DLD1 (cell line): ENCODE measurements around the gene PHF21A.
"Not testable (repeated sequence)": the region's sequence is repeated elsewhere in the genome, so short reads cannot be mapped to it uniquely, and the experiment has no call there.

Experiments
- in situ Hi-C: cut with HindIII; loops from 2 replicates; pipeline ENCODE4 v1.10.0; 2017; ENCODE audit warnings: low sequenced_read_pairs

Gene PHF21A

DNA sequence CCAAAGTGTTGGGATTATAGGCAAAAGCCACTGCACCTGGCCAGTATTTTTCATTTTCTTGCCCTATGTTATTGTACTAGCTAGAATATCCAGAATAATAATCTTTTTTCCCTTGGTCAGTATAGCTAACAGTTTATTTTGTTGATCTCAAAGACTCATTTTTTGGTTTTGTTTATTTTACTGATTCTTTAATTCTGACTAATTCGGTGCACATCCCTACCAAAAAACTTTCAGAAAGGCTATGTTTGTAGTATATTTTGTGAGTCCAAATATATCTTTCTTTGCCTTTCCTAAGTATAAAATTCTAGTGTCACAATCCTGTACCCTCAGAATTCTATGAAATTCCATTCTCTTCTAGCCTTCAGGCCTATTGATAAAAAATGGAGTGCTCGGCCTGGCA, 84.3 kb downstream of the PHF21A start:
- in situ Hi-C loops = no loop called here

DNA sequence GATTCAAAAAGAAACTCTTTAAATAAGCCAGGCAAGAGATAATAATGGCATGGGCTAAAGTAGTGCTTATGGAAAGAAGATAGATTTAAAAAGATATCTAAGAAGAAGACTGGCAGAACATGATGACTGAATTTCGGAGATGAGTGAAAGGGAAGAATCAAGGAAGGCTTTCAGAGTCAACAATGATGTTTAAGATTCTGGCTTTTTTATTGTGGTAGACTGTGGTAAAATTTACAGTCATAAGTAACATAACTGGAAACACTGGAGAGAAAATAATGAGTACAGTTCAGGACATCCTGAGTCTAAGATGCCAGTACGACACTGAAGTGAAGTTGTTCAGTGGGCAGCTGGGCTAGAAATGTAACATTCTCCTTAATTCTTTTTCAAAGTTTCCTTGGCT, 85.2 kb downstream of the PHF21A start:
- in situ Hi-C loops = no loop called here

DNA sequence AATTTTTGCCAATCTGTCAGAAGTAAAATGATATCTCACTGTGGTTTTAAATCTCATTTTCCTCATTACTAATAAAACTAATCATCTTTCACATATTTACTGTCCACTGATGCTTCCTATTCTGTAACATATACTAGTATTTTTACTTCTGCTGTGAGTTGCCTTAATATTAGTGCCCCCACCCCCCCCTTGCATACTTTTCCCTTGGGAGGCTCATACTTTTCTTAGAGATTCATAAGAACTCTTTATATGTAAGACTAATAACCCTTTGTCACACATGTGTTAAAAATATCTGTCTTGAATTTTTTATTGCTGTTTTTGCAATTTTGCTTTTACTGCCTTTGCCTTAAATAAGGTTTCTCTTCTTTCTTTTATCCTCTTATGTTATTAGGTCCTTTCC, 87.2 kb downstream of the PHF21A start:
- in situ Hi-C loops = no loop called here

DNA sequence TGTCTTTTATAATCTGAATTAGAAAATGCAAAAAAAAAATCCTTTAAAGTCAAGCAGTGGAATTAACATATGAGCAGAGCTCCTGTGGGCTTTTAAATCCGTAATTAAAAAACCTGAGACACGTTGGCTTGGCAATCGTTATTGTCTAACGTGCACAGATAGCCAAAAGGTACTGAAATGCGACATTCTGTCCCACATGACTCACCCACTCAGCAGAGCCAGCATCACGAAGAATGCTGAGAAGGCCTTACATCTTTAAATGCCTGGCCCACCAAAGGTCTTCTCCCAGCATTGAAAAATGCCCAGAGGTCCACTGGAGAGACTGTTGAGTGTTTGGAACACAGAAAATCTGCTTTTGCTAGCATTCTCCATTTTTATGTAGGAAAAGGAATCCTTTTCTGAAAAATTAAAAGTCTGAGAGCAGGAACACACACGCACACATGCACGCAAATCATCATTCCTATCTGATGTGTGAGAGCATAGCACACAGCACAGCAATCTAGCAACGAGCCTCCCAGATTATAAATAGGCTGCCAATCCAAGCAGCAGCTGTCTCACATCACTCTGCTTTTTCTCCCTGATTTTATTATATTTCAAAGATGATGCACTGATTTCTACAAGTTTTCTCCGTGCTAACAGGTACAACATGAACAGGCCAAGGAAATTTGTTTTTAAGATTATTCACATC, 94.5 kb downstream of the PHF21A start:
- in situ Hi-C loops = no loop called here

DNA sequence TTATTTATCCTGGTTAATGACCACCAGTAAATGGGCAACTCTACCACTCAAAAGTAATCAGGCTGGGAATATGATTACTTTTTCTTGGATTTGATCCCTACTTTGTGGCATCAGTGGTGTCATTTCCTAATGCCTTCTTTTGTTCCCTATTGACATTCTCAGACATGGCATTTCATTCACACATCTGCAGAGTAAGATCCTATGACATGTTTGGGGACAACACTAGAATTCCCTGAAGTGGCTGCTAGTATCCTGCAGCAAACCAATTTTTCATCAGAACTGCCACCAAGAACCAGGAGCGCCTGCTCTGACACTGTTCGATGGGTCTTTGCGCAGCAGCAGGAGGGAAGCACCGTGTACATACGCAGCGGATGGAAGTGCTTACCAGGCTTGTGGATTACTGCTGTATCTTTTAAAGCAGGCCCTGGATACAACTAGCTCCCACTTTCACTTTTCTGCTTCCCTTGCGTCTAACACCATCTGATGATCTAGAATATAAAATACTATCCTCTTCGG, 101.1 kb downstream of the PHF21A start:
- in situ Hi-C loops = no loop called here

DNA sequence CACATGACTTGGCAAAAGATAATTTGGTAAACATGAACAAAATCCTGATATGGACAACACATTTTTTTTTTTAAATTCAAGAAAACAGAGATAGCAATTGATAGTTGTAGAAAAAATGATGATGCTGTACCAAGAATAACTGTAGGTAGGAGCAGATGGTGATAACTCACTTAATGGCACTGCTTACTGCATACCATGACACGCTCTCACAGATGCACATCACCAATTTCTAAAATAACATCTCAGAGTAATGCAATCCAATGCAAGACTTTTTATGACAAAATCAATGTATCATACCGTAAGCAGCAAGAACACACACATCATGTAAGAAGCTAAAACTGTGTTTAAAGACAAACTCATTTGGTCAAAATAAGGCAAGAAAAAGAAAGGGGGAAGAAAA, 102.6 kb downstream of the PHF21A start:
- in situ Hi-C loops = no loop called here

DNA sequence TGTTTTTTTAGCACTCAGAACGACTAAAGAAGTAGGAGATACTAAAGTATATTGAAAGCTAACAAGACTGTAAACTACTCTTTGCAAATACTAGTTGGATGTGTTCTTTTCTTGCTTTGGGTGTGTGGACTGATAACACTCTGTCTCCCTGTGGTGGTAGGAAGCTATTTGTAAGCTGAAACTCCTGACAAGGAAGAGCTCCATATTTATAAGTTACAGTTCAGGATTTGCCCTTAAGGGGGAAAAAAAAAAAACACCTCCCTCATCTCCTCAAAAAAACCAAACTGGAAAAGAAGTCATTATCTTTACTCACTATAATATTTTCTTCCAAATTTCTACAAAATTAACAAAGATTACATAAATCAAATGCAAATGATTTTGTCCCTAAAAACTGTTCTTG, 103.9 kb downstream of the PHF21A start:
- in situ Hi-C loops = no loop called here

DNA sequence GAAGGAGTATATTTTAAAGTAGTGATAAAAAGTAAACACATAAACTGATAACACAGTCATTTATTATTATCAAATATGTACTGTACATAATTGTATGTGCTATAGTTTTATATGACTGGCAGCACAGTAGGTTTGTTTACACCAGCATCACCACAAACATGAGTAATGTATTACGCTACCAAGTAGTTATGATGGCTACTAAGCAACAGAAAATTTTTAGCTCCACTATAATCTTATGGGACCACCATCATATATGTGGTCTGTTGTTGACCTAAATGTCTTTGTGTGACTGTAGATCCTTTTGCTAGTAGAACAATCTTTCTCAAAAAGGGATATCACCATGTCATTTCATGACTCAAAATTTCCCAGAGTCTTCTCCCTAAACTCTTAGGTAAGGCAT, 105.3 kb downstream of the PHF21A start:
- in situ Hi-C loops = no loop called here

DNA sequence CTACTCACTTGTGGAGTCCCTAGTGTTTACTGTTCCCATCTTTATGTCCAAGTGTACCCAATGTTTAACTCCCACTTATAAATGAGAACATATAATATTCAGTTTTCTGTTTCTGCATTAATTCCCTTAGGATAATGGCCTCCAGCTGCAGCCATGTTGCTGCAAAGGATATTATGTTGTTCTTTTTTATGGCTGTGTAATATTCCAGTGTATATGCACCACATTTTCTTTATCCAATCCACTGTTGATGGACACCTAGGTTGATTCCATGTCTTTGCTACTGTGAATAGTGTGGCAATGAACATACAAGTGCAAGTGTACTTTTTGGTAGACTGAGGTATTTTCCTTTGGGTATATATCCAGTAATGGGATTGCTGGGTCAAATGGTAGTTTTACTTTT, 107.1 kb downstream of the PHF21A start:
- in situ Hi-C loops = not testable (repeated sequence)

DNA sequence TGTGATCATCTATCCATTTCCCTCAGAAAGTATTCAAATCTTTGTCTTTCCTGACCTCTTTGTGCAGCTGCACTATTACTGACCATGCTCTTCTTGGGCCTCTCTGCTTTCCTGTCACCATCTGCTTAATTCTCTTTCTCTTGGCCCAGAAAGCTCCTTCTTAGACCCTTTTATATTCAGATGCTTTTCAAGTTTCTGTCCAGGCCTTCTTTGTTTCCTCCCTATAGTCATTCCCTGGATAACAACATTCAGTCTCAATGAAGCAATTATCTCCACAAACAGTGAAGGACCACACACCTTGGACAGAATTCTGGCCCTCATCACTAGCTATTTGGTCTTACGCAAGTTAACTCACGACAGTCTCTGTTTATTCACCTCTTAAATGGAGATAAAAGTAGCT, 109.1 kb downstream of the PHF21A start:
- in situ Hi-C loops = no loop called here

DNA sequence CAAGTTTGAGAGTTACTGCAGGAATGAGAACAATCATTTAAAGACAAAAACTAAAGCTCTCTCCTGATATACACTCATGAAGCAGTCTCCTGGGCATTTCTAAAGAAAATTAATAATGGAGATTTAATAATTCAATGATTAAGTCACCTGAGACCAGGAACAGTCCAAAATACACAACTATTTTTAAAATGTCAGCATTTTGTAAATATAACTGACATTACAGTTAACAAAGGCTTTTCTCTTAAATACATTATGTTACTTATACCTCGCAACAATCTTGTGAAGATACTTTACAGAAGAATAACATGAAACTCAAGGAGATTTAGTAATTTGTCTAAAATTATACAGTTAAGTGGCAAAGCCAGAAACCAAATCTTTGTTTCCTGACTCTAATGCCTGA, 111.2 kb downstream of the PHF21A start:
- in situ Hi-C loops = no loop called here

DNA sequence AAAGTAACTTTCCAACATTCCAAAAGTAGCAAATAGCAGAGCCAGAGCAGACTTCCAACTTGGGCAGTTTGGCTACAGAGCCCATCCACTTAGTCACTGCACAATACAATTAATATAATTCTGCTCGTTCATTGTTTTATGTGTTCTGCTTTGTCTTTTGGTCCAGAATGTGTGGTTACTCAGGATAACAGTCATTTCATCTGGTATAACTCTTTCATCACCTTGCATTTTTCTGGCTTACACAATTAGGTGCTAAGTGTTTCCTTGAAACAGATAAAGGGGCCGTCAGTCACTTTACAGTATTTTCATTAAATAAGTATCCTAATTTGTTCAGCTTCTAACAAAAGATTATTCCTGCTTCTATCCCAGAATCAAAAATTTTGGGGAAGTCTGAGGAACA, 111.6 kb downstream of the PHF21A start:
- in situ Hi-C loops = no loop called here

DNA sequence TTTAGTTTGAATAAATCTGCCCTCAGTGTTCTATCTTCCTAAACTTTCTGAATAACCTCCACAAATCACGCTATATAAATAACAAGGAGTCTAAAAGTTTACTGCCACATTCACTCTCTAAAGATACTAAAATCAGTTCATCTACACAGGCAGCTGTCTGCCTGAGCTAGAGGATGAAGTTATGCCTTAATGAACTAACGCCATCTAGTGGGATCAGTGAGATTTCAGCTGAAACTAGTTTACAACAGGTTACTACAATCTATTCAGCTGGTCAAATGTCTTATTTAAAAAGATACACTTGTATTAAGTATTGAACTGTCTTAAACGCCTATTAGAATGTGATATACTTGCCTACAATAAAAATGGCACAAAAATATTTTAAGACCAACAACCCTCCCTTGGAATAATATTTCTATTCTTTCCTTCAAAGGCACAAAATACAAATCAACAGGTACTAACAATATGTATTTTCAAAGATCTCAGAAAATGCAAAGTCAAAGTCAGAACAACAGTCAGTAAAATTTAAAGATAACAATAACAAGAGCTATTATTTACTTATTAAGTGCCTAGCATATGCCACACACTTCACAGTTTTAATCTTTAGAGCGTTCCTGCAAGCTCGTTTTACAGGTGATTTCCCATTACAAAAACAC, 114.7 kb downstream of the PHF21A start:
- in situ Hi-C loops = no loop called here

DNA sequence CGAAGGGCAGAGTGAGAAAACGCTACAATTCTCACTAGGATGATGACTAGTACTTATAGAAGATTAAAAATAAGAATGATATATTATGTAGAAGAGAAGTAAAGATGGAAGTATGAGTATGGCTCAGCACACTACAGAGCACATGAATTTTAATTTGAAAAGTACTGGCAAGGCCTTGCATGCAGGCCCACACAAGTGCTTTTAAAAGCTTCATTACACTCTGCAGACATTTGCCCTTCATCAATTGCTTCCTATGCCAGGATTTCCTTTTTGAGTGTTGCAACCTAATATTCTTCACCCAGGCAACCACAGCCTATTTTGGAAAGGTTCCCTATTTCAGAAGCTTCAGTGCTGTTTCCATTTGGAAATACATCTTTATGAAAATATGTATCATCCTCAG, 117.7 kb downstream of the PHF21A start:
- in situ Hi-C loops = no loop called here

DNA sequence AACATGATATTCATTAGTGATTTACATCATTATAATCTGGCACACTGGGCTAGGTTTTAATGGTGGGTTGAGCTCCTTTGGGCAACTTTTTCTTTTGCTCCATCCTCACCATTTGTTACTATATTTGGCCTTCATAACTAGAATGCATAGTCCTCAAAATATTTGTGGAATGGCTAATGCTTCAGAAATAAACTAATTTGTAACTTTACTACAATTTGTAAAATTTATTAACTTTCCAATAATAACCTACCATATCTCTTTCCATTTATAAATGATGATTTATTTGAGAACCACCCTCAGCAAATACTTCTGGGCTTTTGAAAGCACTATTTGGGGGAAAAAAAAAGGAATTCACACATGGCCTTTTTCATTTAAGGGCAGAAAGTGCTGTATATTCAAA, 119.1 kb downstream of the PHF21A start:
- in situ Hi-C loops = no loop called here

DNA sequence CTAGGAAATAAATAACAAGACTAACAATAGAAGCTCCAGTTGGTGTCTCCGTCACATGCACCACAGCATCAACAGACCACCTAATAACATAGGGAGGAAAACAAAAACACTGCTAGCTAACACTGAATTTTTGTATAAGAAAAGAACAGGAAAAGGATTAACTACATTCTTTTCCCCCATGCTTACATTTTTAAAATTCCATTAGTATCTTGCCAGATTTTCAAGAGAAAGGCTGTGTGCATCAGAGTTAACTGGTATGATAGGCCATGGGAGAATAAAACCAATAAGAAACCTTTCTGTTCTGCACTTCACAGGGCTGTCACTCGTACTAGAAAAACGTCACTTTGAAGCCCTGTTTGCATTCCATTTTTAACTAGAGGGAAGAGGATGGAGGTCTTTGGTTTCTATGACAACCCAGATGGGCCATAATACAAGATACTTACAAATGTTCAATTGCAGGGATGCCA, 119.8 kb downstream of the PHF21A start:
- in situ Hi-C loops = no loop called here

DNA sequence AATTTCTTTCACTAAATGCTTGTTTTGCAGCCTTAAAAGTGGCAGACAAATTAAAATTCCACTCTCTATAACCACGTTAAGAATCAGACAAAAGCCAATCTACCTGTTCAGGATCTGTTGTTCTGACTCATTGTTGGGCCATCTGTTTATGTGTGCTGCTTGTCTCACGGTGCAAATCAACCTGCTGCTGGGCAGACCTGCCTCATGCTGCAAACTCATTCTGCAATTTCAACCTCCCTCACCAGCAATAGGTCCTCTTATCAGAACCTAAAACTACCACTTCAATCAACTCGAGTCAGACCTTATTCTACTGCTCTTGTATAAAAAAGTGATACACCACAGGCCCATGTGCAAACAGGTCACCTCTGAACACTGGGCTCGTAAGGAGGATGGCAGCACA, 123.7 kb downstream of the PHF21A start:
- in situ Hi-C loops = no loop called here

DNA sequence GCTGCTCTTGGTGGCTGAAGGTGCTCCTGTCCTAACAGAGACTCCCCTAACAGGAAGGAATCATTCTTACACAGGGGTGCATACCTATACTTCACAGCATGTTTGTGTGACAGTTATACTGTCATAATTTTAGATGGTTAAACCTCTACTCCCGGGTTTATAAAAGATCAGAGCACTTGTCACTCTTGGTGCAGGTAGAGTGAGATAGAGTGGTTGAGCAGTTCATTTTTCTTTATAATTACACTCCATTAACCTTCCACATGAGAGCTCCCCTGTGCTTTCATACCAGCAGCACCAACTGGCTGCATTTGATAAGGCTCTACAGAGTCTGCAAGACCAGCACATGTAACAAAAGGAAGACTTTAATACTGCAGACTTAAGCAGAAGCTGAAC, 125.9 kb downstream of the PHF21A start:
- in situ Hi-C loops = no loop called here

DNA sequence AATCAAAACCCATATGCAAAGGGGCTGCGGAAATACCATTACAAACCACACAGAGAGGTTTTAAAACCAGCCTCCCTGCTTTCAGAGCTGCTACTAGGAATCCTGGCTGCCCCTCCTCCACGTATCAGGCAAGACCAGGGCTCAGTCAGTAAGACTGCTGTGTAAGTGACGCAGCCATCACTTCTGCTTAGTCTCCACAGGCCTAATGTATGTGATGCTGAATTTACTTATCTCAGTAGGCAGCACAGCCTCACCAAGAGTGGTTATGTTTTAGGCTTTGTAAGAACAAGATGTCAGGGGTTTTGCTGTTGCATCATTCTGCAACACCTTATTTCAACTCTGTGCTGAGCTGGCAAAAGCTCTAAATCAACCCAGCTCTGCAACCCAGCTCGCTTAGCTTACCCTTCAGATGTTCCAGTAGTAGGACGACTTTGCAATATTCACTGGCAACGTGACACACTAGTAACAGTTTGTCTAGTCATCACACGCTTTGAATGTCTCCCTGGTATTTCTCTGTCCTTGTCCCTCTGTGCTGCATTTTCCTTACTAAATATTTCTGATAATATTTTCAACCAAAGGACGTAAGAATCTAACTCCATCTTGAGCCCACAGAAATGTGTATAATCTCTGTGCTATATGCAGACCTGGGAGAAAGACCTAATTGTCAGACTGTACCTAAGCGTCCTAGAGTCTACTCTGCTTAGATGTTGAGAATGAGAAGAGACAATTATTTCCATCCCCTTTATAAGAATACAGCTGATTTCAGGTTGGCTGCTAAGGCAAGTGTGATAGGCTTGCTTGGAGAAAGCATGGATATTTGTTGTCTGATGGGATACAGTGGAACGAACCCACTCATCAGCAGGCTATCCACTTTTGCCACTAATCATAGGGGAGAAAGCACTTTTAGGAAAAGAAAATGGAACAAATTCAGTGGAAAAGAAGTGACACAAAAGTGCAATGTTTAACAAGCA, 126.6 kb downstream of the PHF21A start:
- in situ Hi-C loops = no loop called here

DNA sequence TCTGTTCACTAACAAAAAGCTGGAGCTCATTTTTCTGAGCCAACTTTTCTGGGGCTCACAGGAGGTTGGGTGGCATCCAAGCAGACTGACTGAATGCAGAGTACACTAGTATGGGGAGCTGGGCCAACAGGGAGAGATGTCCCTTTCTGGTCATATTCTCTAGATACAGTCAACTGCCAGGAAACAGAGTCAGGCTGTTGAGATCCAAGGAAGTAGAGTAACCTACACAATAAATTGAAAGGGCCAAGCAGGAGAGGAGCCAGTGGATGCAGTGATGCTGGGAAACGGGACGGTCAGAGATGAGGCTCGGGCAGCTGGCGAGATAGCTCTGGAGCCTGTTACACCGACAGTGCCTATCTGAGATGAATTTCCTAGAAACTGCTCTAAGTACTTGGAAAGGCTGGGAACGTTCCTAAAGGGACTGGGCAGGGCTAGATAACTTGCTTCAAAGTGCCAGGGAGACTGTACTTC, 127.7 kb downstream of the PHF21A start:
- in situ Hi-C loops = no loop called here

DNA sequence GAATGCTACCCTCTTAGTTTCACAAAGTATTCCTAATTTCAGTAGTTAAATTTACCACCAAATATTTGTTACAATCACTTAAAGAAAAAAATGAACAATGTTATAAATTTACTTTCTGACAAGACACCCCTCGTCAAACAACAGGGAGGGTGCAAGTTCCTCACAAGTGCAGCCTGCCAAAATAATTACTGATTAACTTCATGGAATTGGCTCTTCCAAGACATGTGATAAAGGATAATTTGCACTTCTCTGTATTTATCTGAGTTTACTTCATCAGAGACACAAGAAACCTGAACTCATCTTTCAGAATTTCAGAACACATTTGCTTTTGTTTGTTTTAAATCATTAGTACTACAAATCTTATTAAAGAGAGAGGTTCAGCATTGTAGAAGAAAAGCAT, 132.3 kb downstream of the PHF21A start:
- in situ Hi-C loops = no loop called here
